Measurements from ENCODE around the gene TEX2.

The TEX2 gene

GRCh38 chr17:64263000-64263766, at the start of gene TEX2:
TSS of gene TEX2 (minus strand) at chr17:64263260. CDS start at chr17:64214217, 49,043 bp downstream.
- peak; percentile 76 to 84 for DNase-seq (ENCODE audit: low read depth in 1 of 2, low spot score in 1 of 2)

GRCh38 chr17:64309710-64310109, 46.6 kb upstream of the TEX2 start:
- no peak for DNase-seq (ENCODE audit: low read depth in 1 of 2, low spot score in 1 of 2)

GRCh38 chr17:64309021-64309420, 46.0 kb upstream of the TEX2 start:
- no peak for DNase-seq (ENCODE audit: low read depth in 1 of 2, low spot score in 1 of 2)

- DNase-seq (ENCODE audit: low read depth in 1 of 2, low spot score in 1 of 2) = peak; percentile 47 to 49
These were observed 43.9 kb upstream of the TEX2 start for GRCh38 chr17:64306850-64307463.

- DNase-seq (ENCODE audit: low read depth in 1 of 2, low spot score in 1 of 2) = no peak
These were observed 41.5 kb upstream of the TEX2 start for GRCh38 chr17:64304551-64304950.

GRCh38 chr17:64300699-64300965, 37.6 kb upstream of the TEX2 start:
- no peak for DNase-seq (ENCODE audit: low read depth in 1 of 2, low spot score in 1 of 2)

GRCh38 chr17:64297467-64298088, 34.5 kb upstream of the TEX2 start:
- DNase-seq (ENCODE audit: low read depth in 1 of 2, low spot score in 1 of 2) = no peak

- no peak for DNase-seq (ENCODE audit: low read depth in 1 of 2, low spot score in 1 of 2)
These were observed 33.2 kb upstream of the TEX2 start for GRCh38 chr17:64296246-64296645.

GRCh38 chr17:64295146-64295545, 32.1 kb upstream of the TEX2 start:
- no peak for DNase-seq (ENCODE audit: low read depth in 1 of 2, low spot score in 1 of 2)

GRCh38 chr17:64291268-64291851, 28.3 kb upstream of the TEX2 start:
- no peak for DNase-seq (ENCODE audit: low read depth in 1 of 2, low spot score in 1 of 2)

GRCh38 chr17:64289741-64290141, 26.7 kb upstream of the TEX2 start:
- no peak for DNase-seq (ENCODE audit: low read depth in 1 of 2, low spot score in 1 of 2)

- DNase-seq (ENCODE audit: low read depth in 1 of 2, low spot score in 1 of 2) = no peak
These were observed 19.7 kb upstream of the TEX2 start for GRCh38 chr17:64282753-64283080.

- no peak for DNase-seq (ENCODE audit: low read depth in 1 of 2, low spot score in 1 of 2)
These were observed 19.1 kb upstream of the TEX2 start for GRCh38 chr17:64281962-64282752.

GRCh38 chr17:64278614-64279013, 15.6 kb upstream of the TEX2 start:
- DNase-seq (ENCODE audit: low read depth in 1 of 2, low spot score in 1 of 2) = no peak

GRCh38 chr17:64277831-64278562, 14.9 kb upstream of the TEX2 start:
- no peak for DNase-seq (ENCODE audit: low read depth in 1 of 2, low spot score in 1 of 2)

GRCh38 chr17:64276961-64277505, 14.0 kb upstream of the TEX2 start:
- no peak for DNase-seq (ENCODE audit: low read depth in 1 of 2, low spot score in 1 of 2)

GRCh38 chr17:64275016-64275415, 12.0 kb upstream of the TEX2 start:
- no peak for DNase-seq (ENCODE audit: low read depth in 1 of 2, low spot score in 1 of 2)

GRCh38 chr17:64273006-64273405, 9.9 kb upstream of the TEX2 start:
- no peak for DNase-seq (ENCODE audit: low read depth in 1 of 2, low spot score in 1 of 2)

GRCh38 chr17:64270885-64271284, 7.8 kb upstream of the TEX2 start:
- DNase-seq (ENCODE audit: low read depth in 1 of 2, low spot score in 1 of 2) = no peak
